Fibroblast of lung (primary cell): ENCODE results near the gene MYOCD.

Experiments used
- CTCF ChIP-seq, 2 donors: IDR thresholded peaks in 1 of 2; conservative IDR thresholded peaks in 1 of 2; 1 replicate in 1 of 2; 2 replicates in 1 of 2; pipeline ENCODE4 v1.5.1; 2011 to 2012; ENCODE audit warnings: low read length in 2 of 2, control low read depth in 1 of 2, inconsistent platforms in 1 of 2, low read depth in 1 of 2, mild to moderate bottlenecking in 1 of 2
- EZH2 ChIP-seq: IDR thresholded peaks from 2 replicates; pipeline ENCODE4 v1.5.1; 2012; ENCODE audit warnings: low read length, control low read depth, mild to moderate bottlenecking; ENCODE audit errors: missing control alignments

DNA sequence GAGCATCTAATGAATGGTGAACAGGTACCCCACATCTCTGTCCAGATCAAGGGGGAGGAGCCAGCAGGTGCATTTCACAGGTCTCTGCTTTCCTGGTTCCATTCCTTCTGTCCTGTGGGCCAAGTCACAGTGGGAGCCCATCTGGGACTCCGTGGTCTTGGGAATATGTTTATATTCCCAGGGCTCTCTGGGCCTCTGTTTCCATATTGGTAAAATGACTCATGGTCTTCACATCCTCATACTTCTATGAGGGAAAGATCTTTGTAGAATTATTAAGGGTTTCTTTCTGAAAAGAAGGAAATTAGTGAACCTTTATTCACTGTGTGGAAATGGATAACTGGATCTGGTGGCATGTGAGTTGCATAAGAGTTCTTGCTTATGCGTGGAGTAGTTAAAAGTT lies 6.2 kb downstream of the MYOCD start:
- TF ChIP-seq CTCF (conservative IDR thresholded peaks at IDR 0.05 in 1 of 2, IDR thresholded peaks at IDR 0.05 in 1 of 2; ENCODE audit: low read depth in 1 of 2, low read length in 2 of 2) (no peak), EZH2 (no peak)
